GM04504 (cell line): ENCODE data around the gene FANCC.

Source experiments
- DNase-seq: peaks from one replicate; pipeline ENCODE4 v3.0.0-alpha.2; 2012; ENCODE audit warnings: low read depth

Gene FANCC

DNA sequence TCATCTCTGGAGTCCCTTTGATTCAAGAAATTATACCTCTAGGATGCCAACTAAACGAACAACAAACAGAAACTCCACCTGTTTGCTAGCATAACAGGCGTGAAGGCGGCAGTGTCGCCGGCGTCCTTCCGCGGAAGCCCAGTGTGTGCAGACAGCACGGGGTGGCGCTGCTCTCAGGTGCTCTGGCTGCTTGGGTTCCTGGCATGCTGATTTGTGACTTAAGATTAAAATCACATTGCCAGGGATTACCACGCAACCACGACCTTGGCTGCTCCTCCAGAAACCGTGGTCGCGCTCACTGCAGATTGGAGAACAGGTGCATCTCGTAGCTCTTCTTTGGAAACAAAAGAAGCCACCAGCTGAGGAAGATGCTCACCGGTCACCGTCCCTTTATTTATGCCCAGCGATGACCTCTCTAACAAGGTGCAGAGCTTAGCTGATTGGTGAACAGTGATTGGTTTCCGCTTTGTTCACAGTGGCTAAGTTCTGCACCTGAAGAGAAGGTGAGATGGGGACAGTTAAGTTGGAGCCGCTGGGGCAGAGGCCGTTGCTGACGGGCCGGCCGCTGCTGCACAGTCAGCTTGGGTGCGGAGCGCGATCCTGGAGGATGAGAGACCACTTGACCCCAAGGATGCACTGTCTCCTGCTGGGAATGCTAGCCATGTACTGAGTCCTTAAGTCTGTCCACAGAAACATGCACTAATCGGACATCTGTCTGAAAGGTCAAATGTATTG, 232.3 kb downstream of the FANCC start:
- DNase-seq: no peak

DNA sequence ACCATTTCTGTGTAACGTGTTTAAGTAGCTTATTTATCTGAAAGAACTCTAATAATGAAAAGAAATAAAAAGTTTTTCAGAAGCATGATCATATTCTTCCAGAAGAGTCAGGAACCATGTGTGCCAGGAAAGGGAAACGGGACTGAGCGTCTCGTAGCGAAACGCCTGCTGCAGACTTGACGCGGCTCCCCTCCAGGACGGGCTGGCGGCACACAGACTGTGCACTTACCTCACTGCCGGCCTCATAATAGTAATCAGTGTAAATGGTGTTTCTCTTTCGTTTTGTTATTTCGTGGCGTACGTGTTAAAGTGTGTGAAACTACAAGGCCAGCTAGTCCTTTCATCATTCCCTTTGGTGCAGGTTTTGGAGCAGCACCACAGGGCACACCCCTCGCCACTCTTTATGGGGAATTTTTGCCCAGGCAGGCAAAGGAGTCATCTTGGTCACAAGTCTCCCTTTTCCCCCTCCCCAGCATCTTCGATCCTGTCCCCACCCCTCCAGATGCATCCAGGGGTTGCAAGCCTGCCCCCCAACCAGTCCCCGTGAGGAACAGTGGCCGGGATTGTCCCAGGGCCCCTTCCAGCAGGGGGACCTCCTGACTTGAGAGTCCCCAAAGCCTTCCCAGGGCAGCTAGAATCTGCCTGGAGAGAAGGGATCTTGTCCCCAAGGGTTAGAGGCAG, 233.1 kb downstream of the FANCC start:
- no peak for DNase-seq

DNA sequence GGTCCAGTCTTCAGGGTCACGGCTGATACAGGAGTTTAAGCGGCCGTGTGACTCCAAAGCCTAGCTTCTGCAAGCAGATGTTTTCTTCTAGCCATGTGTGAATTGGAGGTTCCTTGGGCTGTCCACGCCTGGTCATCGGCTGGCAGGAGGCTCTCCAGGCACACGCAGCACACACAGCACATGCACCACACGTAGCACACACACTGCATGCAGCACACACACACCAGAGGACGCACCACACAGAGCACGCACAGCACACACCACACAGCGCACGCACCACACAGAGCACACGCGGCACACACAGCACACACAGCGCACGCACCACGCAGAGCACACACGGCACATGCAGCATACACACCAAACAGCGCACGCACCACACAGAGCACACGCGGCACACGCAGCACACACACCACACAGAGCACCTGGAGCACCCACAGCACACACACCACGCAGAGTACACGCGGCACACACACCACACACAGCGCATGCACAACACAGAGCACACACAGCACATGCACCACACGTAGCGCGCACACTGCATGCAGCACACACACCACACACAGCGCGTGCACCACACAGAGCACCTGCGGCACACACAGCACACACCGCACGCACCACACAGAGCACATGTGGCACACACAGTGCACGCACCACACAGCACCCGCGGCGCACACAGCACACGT, 234.3 kb downstream of the FANCC start:
- DNase-seq: no peak

DNA sequence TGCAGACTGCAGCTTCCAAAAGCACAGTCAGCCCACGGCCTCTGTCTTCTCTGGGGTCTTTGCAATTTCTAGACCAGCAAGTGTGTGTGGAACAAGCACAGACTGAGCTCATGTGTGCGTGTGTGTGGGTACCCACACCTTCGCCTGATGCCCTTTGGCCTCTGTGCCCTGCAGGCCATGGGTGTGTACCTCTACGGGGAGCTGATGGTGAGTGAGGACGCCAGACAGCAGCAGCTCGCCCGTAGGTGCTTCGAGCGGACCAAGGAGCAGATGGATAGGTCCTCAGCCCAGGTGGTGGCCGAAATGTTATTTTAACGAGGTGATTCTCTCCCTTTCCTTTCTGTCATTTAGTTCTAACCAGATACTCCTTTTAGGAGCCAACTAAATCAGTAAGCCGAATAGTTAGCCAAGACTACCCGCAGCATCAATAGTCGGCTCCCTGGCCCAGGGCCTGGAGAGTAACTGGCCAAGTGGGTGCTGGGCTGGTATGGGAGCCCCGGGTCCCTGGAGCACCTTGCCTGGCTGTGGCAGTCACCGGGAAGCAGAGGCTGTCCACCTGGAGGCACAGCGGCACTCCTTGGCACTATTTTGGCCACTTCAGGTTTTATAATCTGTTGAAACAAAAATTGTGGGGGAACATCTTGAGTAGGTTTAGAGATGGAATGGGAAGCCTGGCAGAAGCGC, 235.0 kb downstream of the FANCC start:
- DNase-seq: no peak

DNA sequence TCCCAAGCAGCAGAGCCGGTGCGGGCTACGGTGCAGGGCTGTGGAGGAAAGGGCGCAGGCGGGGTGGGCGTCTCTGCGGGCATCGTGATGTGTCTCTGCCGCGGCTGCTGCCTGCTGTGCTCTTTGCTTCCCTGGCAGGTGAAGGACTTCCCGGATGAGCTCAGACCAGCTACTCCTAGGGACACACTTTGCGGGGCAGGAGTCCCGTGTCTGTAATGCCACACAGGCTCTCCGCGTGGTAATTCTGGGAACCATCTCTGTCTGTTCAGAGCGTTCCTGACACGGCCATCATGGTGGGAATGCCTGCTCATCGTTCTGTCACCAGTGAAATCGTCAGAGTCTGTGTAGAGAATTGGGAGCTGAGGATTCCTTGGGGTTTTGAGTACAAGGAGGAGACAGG, 235.5 kb downstream of the FANCC start:
- DNase-seq: no peak

DNA sequence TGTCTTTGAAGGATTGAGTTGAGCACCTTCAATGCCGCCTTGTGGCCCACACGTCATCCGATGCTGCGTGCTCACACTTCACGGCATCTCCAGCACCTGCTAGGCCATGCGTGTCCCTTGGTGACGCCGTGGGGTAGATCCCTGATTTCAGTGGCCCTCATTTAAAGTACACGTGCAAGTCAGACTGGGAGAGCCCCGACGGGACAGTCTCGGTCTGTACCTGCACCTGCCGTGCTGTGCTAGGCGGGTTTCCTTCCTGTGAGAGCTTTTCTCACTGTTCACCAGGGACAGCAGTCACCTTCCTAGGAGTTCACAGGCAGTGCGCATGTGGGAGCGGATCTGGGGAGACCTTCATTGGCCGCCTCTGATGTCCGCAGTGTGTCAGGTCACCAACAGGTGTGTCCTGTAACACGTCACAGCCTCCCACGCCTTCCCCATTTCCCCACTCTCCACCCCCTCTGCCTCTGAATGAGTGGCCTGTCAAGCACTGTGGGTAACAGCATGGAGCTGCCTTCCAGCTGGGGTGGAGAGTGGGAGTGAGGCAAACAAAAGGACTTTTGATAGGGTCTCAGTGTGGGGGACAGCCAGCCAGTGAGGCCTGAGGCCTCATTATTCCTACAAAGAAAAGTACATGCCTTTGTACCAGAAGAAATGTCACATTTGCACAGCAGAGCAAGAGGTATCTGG, 236.4 kb downstream of the FANCC start:
- no peak for DNase-seq

DNA sequence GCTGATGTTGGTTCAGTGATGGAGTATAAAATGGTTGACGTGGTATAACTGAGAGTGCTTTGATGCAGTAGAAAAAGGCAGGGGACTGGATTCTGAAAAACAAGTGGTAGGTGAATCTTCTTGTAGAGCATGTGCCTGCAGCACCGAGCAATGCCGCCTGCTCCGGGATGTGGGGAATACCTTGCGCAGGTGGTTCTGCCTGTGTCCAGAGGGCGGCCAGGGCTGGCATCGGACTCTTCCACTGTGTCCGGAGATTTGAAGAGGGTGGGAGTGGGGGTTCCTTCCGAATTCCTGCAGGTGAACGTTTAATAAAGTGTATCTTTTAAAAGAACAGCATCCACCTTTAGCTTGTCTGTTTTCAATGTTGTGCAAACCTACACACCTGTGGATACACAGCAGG, 238.0 kb downstream of the FANCC start:
- no peak for DNase-seq

DNA sequence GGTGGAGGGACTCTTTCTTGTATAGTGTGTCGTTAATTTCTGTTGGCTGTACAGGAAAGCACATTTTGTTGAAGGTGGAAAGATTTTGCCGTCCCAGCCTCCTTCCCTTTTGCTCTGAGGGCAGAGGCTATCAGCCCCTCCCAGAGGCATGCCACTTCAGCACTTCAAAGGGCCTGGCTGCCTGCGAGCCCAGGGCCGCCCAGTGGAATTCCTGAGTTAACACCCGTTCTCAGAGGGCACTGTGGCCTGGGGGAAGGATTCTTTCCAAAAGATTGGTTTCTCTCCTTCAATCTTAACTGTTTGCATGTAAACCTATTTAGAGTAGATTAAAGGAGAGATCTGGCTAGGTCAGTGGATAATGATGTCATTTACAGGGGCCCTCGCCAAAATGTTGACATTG, 238.6 kb downstream of the FANCC start:
- no peak for DNase-seq

DNA sequence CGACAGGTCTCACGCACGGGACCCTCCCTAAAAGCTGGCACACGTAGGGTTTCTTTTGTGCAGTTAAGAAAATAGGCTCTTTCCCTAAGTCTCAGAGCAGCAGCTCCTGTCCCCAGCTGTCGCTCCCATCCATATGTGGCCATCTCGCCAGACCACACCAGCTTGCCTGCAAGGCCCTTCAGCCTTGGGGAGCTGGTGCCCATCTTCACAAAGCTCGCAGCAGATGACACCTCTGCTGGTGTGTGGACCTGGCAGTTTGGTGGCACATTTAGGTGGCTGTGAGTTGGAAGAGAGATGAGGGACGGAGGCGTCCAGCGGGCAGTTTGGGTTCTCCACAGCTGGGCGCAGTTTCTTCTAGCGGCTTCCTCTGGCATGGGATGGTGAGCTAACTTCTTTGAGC, 239.0 kb downstream of the FANCC start:
- no peak for DNase-seq

DNA sequence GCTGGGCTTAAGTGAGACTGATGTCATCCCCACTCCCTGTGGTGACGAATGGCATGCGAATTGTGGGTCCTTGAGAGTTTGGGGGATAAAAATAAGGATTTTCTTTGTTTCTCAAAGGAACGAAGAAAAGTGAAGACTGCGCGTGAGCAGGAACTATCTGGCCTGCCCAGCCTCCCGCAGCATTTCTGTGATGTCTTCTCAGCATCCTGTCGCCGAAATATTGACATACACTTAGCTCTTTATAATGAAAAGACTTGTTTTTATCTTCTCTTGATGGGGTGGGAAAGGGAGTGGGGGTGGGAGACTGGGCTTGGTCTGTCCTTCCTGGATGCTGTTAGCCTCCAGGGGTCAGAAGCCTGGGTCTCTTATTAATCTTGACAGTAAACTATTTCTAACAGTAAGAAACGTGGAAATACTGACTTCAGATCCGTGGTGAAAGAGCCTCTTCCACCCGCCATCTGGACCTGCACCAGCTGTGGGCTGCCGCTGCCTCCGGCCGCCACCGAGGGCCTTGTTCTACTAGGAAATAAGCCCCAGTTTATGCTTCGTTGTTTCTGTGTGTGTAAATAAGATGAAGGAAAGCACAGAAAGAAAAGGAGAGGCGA, 239.6 kb downstream of the FANCC start:
- DNase-seq: no peak

DNA sequence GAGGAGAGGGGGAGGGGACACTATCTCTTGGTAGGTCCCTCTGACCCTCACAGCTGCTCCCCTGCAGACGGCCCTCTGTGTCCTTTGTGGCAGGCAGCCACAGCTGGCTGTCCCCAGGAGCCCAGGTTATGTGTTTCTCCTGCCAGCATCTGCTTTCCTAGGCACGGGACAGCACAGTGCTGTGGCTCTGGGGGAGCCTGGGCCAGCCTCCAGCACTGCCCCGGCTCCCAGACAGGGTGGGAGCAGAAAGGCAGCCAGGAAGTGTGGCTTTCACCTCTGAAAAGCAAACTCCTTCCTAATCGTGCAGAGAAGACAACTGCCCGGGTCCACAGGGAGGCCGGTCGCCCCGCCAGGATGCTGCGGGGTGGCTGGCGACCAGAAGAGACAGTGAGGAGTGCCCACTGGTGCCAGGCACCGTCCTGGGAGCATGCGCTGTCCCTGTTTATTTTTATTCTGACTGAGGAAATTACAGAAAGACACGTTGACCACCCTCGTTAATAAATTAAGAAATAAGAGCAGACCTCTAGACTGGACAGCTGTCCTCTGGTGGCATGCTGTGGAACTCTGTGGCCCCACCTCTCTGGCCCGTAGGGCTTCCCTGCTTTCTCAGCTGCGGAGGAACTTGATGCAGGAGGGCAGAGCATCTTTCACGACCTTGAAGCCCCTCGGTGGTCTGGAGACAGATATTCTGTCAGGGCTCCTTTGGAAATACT, 240.3 kb downstream of the FANCC start:
- DNase-seq: no peak

DNA sequence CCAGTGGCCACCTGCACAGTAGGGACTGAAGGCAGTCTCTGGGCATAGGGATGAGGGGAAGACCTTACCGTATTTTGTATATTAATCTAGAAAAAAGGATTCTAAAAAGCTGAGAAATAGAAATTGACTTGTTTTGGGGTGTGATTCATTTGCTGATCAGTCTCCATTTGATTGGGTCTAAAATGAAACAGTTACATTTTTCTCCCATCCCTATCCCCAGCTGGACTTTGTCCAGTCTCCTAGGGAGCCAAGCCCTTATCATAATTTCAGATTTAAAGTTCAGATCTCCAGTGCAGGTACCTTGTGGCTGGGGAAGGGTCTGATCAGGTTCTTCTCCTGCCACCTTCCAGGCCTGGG, 240.8 kb downstream of the FANCC start:
- DNase-seq: no peak

DNA sequence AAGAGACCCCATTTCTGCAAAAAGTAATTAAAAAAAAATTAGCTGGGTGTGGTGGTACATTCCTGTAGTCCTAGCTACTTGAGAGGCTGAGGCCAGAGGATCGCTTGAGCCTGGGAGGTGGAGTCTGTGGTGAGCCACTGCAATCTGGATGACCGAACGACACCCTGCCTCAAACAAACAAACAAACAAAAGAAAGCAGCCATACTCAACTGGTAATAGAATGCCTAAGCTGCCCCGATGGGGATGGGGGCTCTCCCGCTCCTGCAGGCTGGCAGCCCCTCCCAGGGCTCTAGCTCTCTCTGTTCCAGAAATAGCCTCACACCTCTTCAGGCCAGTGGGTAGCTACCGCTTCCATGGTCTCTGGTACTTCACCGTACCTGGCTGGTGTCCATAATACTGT, 241.8 kb downstream of the FANCC start:
- no peak for DNase-seq

DNA sequence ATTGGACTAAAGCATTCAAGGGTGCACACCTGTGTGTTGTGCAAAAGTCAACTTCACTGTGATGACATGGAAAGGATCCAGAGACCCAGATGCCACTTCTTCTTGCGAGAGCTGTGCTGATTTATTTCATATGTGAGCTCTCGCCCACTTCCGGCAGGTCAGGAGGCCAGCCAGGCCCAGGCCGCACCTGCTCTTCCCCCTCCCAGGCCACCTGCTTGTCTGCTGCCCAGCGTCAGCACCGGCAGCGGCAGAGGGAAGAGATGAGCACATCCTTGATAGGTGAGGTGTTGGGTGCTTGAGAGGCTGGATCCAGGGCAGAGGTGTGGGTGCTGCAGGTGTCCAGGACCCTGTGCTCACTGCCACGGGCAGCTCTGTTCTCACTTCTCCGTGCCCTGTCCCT, 242.9 kb downstream of the FANCC start:
- DNase-seq: no peak

DNA sequence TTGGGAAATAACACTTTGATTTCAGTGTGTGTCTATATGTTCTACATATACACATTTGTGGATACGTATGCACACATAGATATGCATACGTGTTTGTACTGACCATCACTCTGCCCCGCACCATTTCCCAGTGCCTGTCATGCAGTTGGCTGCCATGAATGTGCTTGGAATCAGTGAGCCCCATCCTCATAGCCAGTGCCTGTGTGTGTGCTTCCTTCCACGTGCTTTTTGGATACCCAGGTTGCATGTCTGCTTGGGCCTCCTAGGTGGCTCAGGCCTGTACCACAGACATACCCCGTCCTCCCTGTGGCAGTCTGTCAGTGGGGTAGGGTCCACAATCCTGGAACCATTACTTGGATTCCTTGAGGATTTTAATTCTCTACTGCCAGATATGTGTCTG, 243.6 kb downstream of the FANCC start:
- no peak for DNase-seq

DNA sequence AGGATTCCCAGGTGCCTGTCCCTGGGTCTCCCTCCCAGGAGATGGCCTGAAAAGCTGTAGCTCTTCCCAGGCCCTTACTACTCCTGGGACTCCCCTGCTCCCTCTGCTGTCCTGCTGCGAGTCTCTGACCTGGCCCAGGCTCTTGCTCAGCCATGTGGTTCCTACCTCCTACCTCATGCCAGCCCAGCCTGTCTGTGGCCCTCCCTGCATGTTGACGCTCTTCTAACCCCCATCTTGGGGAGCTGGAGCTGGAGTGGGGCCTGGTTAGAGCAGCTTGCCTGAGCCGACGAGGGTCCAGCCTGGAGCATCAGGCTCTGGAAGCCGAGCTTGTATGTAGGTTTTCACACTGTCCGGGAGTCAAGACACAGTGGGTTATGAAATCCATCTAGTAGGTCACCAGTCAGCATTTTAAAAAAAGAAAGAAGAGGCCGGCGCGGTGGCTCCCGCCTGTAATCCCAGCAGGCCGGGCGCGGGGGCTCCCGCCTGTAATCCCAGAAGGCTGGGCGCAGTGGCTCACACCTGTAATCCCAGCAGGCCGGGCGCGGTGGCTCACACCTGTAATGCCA, 244.4 kb downstream of the FANCC start:
- no peak for DNase-seq

DNA sequence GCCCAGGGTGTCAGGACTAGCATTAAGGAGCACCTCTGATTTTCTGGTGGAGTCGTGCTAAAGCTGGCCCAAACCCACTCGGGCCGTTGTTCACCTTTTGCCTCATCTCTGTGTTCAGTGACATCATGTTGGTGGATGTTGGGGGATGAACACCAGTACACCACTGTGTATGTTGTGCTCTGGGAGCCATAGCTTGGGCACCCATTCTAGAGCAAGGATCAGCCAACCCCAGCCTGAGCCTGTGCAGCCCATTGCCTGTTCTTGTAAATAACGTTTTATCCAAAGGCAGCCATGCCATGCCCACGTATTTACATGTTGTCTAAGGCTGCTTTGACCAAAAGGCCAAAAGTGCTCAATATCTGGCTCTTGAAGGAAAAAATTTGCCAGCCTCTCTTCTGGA, 245.6 kb downstream of the FANCC start:
- no peak for DNase-seq

DNA sequence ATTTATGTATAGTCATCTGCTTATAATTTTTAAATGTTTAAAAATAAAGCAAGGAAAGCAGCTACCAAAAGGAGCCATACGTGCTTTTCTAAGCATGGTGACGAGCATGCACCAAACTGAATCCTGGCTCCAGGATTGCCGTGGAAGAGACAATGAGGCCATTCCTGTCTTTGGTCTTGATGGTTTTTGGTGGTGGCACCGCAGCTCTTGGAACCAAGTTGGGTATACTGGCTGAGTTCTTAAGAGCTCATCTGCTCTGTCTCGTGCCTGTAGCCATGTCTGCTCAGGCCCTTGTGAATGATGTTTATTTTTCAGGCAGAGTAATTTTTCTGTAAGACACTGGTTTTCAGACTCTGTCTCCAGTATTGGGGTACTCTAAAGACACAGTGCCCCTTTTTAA, 246.1 kb downstream of the FANCC start:
- DNase-seq: no peak

DNA sequence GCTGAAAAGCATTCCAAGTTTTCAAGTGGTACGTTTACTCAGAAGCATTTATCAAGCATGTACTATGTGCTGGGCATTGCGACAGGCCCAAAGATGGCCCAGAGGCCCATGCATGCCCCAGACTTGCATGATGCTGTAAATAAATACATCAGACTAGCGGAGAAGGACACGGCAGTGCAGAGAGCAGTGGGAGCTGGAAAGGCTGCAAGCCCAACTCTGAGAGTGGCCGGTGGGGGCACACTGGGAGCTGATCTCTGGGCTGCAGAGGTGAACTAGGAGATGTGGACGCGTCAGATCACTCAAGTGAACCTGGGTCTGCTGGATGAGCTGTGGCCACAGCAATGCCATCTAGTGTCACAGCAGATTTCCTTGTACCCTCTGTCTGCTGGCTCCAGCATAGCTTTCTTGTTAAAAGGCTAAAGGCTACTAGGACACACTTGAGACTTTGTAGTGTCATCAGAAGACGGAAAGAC, 246.9 kb downstream of the FANCC start:
- DNase-seq: no peak

DNA sequence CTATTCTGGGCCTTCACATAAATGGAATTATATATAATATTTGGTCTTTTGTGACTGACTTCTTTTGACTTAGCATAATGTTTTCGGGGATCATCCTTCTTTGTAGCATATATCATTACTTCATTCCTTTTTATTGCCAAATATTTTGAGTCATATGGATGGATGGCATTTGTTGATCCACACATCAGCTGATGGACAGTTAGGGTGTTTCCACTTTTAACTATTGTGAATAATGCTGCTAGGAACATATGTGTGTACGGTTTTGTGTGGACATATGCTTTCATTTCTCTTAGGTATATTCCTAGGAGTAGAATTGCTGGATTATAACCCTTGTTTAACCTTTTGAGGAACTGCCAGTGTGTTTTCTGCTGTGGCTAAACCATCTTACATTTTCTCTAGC, 249.6 kb downstream of the FANCC start:
- no peak for DNase-seq

DNA sequence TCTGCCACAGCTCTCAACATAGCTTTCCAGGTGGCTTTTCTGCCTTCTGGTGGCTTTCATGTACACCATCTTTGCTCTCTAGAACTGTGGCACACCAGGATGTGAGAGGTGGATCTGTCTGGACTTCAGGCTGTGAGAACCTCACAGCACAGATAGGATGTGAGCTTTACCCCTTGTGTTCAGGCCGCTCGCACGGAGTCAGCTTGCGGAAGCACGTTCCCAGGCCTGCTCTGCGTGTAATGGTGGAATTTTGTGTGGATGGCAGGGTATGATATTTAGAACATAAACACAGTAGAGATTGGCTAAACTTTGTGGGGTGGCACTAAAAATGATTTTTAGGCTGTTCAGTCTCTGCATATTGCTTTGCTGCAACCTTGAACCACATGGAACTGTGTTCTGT, 250.5 kb downstream of the FANCC start:
- no peak for DNase-seq
